AG10803 (cell line): Measurements from ENCODE around the gene SCN4A.
"Not testable (repeated sequence)": the region's sequence is repeated elsewhere in the genome, so short reads cannot be mapped to it uniquely, and the experiment has no call there.

Experiments used
- DNase-seq: peaks from one replicate; pipeline ENCODE4 v3.0.0; 2010; ENCODE audit warnings: low read depth
- H3K4me3 ChIP-seq: 2 replicates; pipeline ENCODE4 v1.5.1; 2011; ENCODE audit warnings: mild to moderate bottlenecking, low read length, control low read depth
- TF ChIP-seq, protein P1 (sequence below): conservative IDR thresholded peaks from 2 replicates; pipeline ENCODE4 v1.5.1; 2011; ENCODE audit warnings: mild to moderate bottlenecking, low read length, control low read depth, inconsistent platforms

The SCN4A gene

DNA sequence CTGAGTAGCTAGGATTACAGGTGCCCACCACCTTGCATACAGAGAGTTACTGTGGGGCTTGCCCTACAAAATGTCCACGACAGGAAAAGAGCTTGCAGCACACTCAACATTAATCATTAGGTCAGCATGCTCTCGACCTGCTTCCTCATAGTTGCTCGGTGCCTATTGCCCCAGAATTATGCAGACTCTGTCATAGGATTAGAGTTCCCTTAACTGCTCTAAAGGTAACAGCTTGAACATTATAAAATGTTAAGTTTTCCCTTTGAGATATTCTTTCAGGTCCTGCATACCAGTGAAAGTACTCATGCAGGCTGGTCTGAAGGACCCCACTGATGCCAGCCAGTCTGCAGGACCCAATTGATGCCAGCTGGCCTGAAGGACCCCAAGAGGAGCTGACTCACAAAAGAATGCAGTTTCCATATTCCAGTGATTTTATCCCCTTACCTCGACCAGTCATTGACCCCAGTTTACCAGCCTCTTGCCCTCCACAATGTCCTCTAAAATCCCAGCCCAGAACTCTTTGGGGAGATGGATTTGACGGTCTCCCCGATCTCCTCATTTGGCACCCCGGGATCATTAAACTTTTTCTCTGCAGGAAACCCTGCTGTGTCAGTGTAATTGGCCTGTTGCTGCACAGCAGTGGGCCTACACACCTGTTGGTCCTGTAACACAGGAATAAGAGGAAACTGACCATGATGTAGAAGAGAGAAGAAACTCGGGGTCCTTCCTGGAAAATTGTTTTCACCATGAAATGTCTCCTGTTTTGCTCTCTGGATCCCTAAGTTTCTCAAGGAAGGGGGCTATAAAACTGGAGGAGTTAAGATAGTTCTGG lies 37.1 kb upstream of the SCN4A start:
- DNase-seq: no peak
- no peak overlapping the region for H3K4me3 ChIP-seq
- TF ChIP-seq, protein P1, sequence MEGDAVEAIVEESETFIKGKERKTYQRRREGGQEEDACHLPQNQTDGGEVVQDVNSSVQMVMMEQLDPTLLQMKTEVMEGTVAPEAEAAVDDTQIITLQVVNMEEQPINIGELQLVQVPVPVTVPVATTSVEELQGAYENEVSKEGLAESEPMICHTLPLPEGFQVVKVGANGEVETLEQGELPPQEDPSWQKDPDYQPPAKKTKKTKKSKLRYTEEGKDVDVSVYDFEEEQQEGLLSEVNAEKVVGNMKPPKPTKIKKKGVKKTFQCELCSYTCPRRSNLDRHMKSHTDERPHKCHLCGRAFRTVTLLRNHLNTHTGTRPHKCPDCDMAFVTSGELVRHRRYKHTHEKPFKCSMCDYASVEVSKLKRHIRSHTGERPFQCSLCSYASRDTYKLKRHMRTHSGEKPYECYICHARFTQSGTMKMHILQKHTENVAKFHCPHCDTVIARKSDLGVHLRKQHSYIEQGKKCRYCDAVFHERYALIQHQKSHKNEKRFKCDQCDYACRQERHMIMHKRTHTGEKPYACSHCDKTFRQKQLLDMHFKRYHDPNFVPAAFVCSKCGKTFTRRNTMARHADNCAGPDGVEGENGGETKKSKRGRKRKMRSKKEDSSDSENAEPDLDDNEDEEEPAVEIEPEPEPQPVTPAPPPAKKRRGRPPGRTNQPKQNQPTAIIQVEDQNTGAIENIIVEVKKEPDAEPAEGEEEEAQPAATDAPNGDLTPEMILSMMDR: no peak

DNA sequence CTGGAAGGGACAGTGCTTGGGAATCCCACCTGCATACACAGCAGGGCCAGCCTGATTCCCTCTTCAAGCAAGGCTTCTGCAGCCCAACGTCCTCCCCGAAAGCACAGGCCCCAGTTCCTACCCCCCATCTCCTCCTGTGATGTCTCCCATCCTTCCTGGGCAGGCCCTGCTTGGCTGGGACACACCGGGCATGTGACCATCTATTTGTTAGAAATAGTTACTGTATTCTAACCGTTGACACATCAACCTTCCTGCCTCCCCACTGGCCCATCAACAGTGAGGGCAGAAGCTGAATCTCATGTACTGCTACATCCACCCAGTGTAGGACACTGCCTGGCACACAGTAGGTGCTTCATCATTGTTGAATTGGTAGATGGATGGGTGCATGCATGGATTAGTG lies 36.1 kb upstream of the SCN4A start:
- TF ChIP-seq, protein P1: no peak
- H3K4me3 ChIP-seq: no peak overlapping the region
- no peak for DNase-seq

DNA sequence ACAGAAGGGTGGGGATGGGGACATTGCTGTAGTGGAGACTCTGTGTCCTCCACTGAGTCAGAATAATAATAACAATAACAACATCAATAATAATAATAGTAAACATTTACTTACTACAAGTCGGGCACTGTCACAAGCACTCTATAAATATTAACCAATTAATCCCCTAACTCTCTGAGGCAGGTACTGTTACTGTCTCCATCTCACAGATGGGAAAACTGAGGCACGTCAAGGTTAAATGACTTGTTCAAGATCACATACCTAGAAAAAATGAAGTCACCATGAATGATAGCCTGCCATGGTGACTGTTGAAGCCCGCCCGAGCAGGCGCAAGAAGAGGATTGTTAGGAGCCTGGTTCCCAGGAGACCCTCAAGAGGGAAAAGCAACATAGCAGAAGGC lies 35.6 kb upstream of the SCN4A start:
- DNase-seq: no peak
- TF ChIP-seq, protein P1: no peak
- H3K4me3 ChIP-seq: no peak overlapping the region

DNA sequence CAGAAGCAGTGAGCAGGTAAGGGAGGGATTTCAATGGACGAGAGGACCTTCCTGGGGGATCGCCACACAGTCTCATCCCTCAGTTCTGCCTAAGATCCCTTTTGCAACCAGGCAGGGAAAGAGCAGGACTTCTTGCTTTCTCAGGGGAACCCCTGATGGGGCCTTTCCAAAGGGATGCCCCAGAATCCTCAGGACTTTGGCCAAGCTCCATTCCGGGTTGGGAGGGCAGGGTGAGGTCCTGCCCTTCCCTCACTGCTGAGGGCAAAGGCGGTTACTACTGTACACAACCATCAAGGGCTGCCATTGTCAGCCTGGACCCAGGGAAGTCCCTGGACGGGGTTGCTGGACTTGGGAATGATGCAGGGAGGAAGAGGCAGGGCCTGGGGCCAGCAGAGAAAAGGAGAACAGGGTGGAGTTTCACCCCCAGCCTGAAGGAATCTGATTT lies 35.1 kb upstream of the SCN4A start:
- no peak for DNase-seq
- H3K4me3 ChIP-seq: no peak overlapping the region
- TF ChIP-seq, protein P1: no peak

DNA sequence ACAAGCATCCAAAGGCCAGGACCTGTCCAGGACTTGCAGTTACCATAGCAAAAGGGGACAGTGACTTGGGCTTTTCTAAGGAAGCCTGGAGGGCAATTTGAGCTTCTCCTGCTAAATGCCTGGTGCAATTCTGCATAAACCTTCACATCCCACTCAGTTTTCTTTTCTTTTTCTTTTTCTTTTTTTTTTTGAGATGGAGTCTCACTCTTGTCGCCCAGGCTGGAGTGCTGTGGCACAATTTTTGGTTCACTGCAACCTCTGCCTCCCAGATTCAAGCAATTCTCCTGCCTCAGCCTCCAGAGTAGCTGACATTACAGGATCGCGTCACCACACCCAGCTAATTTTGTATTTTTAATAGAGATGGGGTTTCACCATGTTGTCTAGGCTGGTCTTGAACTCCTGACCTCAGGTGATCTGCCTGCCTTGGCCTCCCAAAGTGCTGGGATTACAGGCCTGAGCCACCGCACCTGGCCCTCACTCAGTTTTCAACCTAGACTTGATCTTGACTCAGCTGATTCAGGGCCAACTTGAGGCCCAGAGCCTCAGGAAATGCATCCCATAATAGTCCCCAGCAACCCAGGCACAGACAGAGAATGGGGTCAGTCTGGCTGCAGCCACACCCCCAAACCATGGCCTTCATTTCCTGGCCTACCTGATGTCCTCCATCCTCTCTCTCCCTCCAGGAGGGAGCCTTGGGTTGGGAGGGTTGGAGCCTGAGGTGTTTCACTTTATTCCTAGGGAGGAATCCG lies 34.5 kb upstream of the SCN4A start:
- DNase-seq, H3K4me3 ChIP-seq: not testable (repeated sequence)

DNA sequence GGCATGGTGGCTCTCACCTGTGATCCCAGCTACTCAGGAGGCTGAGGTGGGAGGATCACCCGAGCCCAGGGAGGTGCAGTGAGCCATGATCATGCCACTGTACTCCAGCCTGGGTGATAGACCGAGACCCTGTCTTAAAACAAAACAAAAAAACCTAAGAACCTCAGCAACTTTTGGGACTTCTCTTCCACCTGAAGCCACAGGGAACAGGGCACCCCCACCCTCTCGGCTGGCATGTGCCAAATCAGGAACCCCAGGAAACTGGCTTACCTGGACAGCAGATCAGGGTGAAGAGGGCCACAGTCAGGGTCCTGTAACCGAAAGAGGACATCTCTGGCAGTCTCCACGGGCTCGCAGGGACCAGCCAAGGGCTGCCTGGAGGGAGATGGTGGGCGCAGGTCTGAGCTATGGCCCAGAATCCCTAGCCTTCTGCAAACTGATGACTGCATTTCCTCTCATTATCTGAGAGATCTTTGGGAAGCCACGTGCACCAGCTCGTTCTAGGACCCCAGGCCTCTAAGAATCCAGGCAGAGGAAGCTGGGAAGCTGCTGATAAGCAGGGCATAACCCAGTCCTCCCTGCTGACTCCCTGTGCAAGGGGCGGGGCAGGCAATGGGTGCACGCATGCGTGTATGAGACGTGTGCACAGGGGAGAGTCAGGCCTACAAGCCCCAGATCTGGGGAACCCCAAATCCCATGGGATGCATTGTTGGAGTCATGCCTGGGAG lies 33.8 kb upstream of the SCN4A start:
- no peak for DNase-seq
- H3K4me3 ChIP-seq: no peak overlapping the region
- TF ChIP-seq, protein P1: no peak

DNA sequence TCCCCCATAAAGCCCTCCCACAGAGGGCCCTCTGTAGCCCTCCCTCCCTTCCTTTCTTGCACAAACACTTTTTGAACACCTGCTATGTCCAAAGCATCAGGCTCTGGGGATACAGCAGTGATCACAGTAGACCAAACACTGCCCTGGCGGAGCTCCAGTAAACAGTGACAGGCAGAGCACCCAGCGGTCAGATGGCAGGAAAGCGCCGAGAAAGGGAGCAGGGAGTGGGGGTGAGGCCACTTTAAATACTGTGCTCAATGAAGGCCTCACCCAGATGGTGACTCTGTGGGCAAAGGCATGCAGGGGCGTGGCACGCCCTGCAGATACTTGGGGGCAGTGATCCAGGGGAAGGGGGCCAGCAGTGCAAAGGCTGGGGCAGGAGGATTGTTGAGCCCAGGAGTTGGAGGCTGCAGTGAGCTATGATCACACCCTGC lies 33.0 kb upstream of the SCN4A start:
- H3K4me3 ChIP-seq: no peak overlapping the region
- DNase-seq: no peak
- TF ChIP-seq, protein P1: no peak
